T-cell (primary cell): ENCODE measurements around the gene SLC6A13. TPM values are rescaled to one million over a fixed set of nuclear protein-coding genes. Genes with fewer than 3 reads are reported as not detected.
"Not testable (repeated sequence)": the region's sequence is repeated elsewhere in the genome, so short reads cannot be mapped to it uniquely, and the experiment has no call there.

Experiments
- ATAC-seq, 4 experiments: fragments of 200-7000 bp in 3 of 4; fragments of 150-1000 bp in 1 of 4; cut with Tn5 transposase; replicated peaks in 1 of 4; 1 replicate in 3 of 4; 2 replicates in 1 of 4; pipeline ENCODE4 v1.10.0; 2021; ENCODE audit warnings: moderate library complexity in 3 of 4, mild to moderate bottlenecking in 2 of 4, moderate number of reproducible peaks in 1 of 4
- CTCF ChIA-PET, 2 donors: fragments of 300-600 bp; sonication (Branson Sonifier 250); formaldehyde crosslinking; loops; one replicate each; lab custom pipeline; 2022; ENCODE audit warnings: antibody characterized with exemption in 2 of 2; lab: Charles Lee
- POLR2A ChIA-PET, 2 donors: fragments of 300-600 bp; sonication (Branson Sonifier 250); formaldehyde crosslinking; loops; one replicate each; lab custom pipeline; 2022; ENCODE audit warnings: antibody characterized with exemption in 2 of 2; lab: Charles Lee
- DNase-seq, 35 experiments: peaks; one replicate each; pipeline versions ENCODE4 v3.0.0 to v3.0.0-alpha.2; 2013 to 2023
- H3K27ac ChIP-seq: one replicate; pipeline ENCODE4 v1.5.1; 2013; ENCODE audit warnings: low read length
- H3K27me3 ChIP-seq, 2 experiments: replicated peaks in 1 of 2; 1 replicate in 1 of 2; 2 replicates in 1 of 2; pipeline versions ENCODE4 v1.6.1 to v1.7.0; 2013; ENCODE audit warnings: low read length in 1 of 2, mixed read lengths in 1 of 2; ENCODE audit not compliant: control insufficient read depth in 2 of 2, insufficient read depth in 2 of 2; ENCODE audit errors: extremely low read depth in 1 of 2
- H3K36me3 ChIP-seq, 2 donors: 1 replicate in 1 of 2; 2 replicates in 1 of 2; pipeline versions ENCODE4 v1.6.1 to v1.7.0; 2013; ENCODE audit warnings: low read length in 1 of 2; ENCODE audit not compliant: control insufficient read depth in 2 of 2, insufficient read depth in 1 of 2; ENCODE audit errors: extremely low read depth in 1 of 2
- H3K4me1 ChIP-seq, 2 experiments: 1 replicate in 1 of 2; 2 replicates in 1 of 2; pipeline versions ENCODE4 v1.6.1 to v1.7.0; 2013; ENCODE audit warnings: low read length in 2 of 2, mixed read lengths in 1 of 2; ENCODE audit not compliant: insufficient read depth in 2 of 2, control insufficient read depth in 1 of 2; ENCODE audit errors: extremely low read depth in 1 of 2
- H3K4me3 ChIP-seq, 2 donors: 1 replicate in 1 of 2; 2 replicates in 1 of 2; pipeline versions ENCODE4 v1.5.1 to v1.7.0; 2013; ENCODE audit warnings: mild to moderate bottlenecking in 2 of 2, low read length in 1 of 2, moderate library complexity in 1 of 2; ENCODE audit not compliant: control insufficient read depth in 1 of 2; ENCODE audit errors: extremely low read depth in 1 of 2
- H3K9me3 ChIP-seq: 2 replicates; pipeline ENCODE4 v1.7.0; 2013
- H3K27ac Mint-ChIP-seq, 2 donors: one replicate each; pipeline ENCODE4 v1.8.0; 2020 to 2021; ENCODE audit warnings: mild to moderate bottlenecking in 2 of 2, mixed read lengths in 2 of 2
- H3K27me3 Mint-ChIP-seq, 2 donors: one replicate each; pipeline ENCODE4 v1.8.0; 2021 to 2022; ENCODE audit warnings: mixed read lengths in 2 of 2
- H3K36me3 Mint-ChIP-seq: one replicate; pipeline ENCODE4 v1.8.0; 2021; ENCODE audit warnings: mixed read lengths
- H3K4me1 Mint-ChIP-seq, 3 donors: one replicate each; pipeline ENCODE4 v1.8.0; 2020 to 2022; ENCODE audit warnings: mixed read lengths in 3 of 3, mild to moderate bottlenecking in 1 of 3
- H3K4me3 Mint-ChIP-seq, 3 donors: one replicate each; pipeline ENCODE4 v1.8.0; 2020 to 2022; ENCODE audit warnings: mild to moderate bottlenecking in 3 of 3, mixed read lengths in 3 of 3, moderate library complexity in 3 of 3
- H3K9me3 Mint-ChIP-seq, 3 donors: one replicate each; pipeline ENCODE4 v1.8.0; 2020 to 2022; ENCODE audit warnings: mixed read lengths in 3 of 3
- WGBS: methylation state at CpG from one replicate; pipeline ENCODE4 v1.1.5; 2013; ENCODE audit warnings: missing lambda C conversion rate; ENCODE audit not compliant: insufficient coverage; 5-methylcytosine and 5-hydroxymethylcytosine counted together
- total RNA-seq, 35 experiments: library from RNA in 6 of 35; stranded (reverse) in 6 of 35; fragments of 120-200 nt in 1 of 35; gene quantifications; one replicate each; pipeline versions ENCODE4 v1.2.1 to v1.2.4 and lab custom pipeline; 2013 to 2026

SLC6A13 gene
- total RNA-seq, 5 donors from 2014 or later (not counting 1 experiment from before 2014, with no cell fraction given): 0.49 to 1.8 (median 0.86) TPM

DNA sequence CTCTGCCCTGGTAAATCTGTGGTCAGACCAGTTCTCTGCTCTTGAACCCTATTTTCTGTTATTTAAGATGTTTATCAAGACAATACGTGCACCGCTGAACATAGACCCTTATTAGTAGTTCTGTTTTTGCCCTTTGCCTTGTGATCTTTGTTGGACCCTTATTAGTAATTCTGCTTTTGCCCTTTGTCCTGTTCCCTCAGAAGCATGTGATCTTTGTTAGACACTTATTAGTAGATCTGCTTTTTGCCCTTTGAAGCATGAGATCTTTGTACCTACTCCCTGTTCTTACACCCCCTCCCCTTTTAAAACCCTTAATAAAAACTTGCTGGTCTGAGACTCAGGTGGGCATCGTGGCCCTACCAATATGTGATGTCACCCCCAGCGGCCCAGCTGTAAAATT is 26.7 kb downstream of the SLC6A13 start:
- H3K27me3 ChIP-seq: peaks cover 0 to 31% of the 10 kb centered on the region in 2 experiments
- Mint-ChIP-seq H3K9me3 (peaks cover 6 to 19% (median 11%) of the 10 kb centered on the region in 3 donors), H3K27me3 (peaks cover 17 to 23% of the 10 kb centered on the region in 2 donors)
- H3K4me3 Mint-ChIP-seq, DNase-seq, POLR2A ChIA-PET, H3K27ac ChIP-seq, H3K36me3 ChIP-seq, H3K4me1 ChIP-seq, H3K27ac Mint-ChIP-seq, CTCF ChIA-PET, ATAC-seq, H3K9me3 ChIP-seq, H3K4me1 Mint-ChIP-seq, H3K36me3 Mint-ChIP-seq, H3K4me3 ChIP-seq: not testable (repeated sequence)
- WGBS: no CpG with 5 or more reads among the region's 4 CpGs

DNA sequence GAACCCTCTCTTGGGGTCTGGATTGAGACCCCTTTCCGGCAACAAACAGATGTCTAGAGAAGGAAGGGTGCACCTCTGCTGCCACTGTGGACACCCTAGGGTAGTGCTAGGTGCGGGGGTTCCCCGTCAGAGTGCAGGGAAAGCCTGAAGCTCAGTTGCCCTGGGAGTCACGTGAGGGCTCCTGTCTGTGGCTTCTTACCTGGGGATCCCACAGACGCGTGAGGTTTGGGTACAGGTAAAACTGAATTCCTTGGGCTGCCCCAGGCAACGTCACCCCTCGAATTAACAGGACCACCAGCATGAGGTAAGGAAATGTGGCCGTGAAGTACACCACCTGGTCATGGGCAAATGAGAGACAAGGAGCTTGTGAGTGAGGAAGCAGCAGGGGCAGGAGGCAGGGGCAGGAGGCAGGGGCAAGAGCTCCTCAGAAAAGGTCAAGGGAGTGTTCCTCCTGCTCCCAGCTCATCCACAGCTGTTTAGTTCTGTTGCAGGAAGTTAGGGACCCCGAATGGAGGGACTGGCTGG is 27.7 kb downstream of the SLC6A13 start:
- no peak overlapping the region for H3K27ac ChIP-seq
- H3K27me3 ChIP-seq: peaks cover 0 to 28% of the 10 kb centered on the region in 2 experiments
- H3K27ac Mint-ChIP-seq: no peak overlapping the region
- peaks cover 8% of the 10 kb centered on the region for H3K36me3 Mint-ChIP-seq
- no peaks in the 10 kb centered on the region for H3K9me3 ChIP-seq
- 92% methylated on average over 9 of the region's 10 CpGs for WGBS
- no peak overlapping the region for H3K4me3 ChIP-seq
- H3K27me3 Mint-ChIP-seq: peaks cover 12 to 20% of the 10 kb centered on the region in 2 donors
- ATAC-seq: no peak
- ChIA-PET POLR2A (no interaction called here), CTCF (no interaction called here)
- H3K36me3 ChIP-seq: no peaks in the 10 kb centered on the region
- no peak overlapping the region for H3K4me3 Mint-ChIP-seq
- no peaks in the 10 kb centered on the region for H3K4me1 ChIP-seq
- H3K9me3 Mint-ChIP-seq: peaks cover 6 to 19% (median 11%) of the 10 kb centered on the region in 3 donors
- no peaks in the 10 kb centered on the region for H3K4me1 Mint-ChIP-seq
- no peak for DNase-seq

DNA sequence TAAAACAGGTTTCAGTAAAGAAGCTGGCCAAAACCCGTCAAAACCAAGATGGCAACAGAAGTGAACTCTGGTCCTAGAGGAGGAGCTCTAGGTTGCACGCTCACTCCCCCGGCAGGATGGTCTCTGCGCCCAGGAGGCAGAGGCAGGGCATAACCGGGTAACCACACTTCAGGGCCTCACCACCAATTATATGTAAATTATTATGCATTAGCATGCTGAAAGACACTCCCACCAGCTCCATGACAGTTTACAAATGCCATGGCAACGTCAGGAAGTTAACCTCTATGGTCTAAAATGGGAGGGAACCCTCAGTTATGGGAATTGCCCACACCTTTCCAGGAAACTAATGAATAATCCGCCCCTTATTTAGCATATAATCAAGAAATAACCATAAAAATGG is 28.6 kb downstream of the SLC6A13 start:
- no peak overlapping the region for H3K4me3 ChIP-seq
- no CpG with 5 or more reads among the region's 7 CpGs for WGBS
- Mint-ChIP-seq H3K36me3 (peaks cover 8% of the 10 kb centered on the region), H3K4me3 (no peak overlapping the region), H3K27ac (no peak overlapping the region), H3K27me3 (peaks cover 9 to 16% of the 10 kb centered on the region in 2 donors), H3K4me1 (no peaks in the 10 kb centered on the region), H3K9me3 (peaks cover 6 to 19% (median 11%) of the 10 kb centered on the region in 3 donors)
- ATAC-seq (no peak), DNase-seq (no peak)
- POLR2A ChIA-PET: no interaction called here
- H3K36me3 ChIP-seq: no peaks in the 10 kb centered on the region
- H3K27ac ChIP-seq: no peak overlapping the region
- no peaks in the 10 kb centered on the region for H3K4me1 ChIP-seq
- peaks cover 0 to 32% of the 10 kb centered on the region in 2 experiments for H3K27me3 ChIP-seq
- no peaks in the 10 kb centered on the region for H3K9me3 ChIP-seq
- CTCF ChIA-PET: no interaction called here

DNA sequence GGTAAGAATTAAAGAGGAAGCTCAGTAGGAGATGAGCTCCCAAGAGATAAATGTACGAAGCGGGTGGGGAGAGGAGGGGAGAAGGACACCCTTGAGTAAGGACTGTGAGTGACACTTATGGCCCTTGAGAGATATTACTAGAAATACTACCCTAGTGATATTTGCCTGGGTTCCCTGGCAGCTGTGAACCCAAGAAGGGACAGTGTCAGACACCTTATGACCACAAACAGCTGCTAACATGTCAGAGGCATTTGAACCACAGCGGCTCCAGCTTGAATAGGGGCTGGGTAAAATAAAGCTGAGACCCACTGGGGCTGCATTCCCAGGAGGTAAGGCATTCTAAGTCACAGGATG is 29.0 kb downstream of the SLC6A13 start:
- Mint-ChIP-seq H3K36me3 (peaks cover 8% of the 10 kb centered on the region), H3K27ac (no peak overlapping the region), H3K4me1 (no peaks in the 10 kb centered on the region), H3K27me3 (peaks cover 11 to 15% of the 10 kb centered on the region in 2 donors), H3K9me3 (peaks cover 6 to 19% (median 11%) of the 10 kb centered on the region in 3 donors), H3K4me3 (no peak overlapping the region)
- no peak overlapping the region for H3K27ac ChIP-seq
- no peak overlapping the region for H3K4me3 ChIP-seq
- no peak for DNase-seq
- ChIA-PET CTCF (no interaction called here), POLR2A (no interaction called here)
- H3K27me3 ChIP-seq: peaks cover 0 to 36% of the 10 kb centered on the region in 2 experiments
- H3K36me3 ChIP-seq: no peaks in the 10 kb centered on the region
- H3K4me1 ChIP-seq: no peaks in the 10 kb centered on the region
- whole genome bisulfite sequencing: no CpG with 5 or more reads among the region's 3 CpGs
- no peaks in the 10 kb centered on the region for H3K9me3 ChIP-seq
- ATAC-seq: no peak

DNA sequence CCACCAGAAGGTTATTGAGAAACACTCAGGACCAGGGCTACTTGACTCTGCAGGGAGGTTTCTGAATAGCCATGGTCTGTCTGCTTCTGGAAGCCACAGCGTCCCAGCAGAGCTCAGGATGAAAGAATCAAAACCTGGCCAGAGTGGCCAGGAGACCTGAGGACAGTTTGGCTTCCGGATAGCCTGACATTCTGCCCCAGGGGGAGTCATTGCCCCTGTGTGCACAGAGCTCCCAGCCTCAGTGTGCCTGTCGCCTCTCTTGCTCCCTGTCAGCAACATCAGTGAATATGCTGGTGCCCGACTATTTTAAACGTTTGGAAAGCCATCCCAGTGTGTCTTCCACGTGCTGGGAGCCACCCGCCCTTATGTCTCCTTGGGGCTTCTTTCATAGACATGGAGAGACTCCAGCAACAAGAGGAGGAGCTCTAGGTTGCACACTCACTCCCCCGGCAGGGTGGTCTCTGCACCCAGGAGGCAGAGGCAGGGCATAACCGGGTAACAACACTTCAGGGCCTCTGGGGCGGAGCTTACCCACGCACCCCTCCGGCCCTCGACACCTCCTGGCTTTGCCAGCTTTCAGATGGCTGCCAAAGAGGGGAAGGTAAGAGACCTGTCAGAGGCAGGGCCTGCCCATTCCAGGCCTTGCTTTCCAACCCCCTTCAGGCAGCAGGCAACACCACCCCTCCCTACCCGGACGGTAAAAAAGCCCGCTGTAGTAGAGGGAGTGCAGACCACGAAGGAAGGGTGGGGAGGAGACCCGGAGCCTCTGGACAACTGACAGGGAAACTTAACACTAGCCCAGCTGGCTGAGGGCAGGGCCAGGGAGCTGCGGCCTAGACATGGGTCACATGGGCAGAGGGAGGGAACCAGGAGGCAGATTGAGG is 29.7 kb downstream of the SLC6A13 start:
- ChIA-PET POLR2A (no interaction called here), CTCF (no interaction called here)
- no peaks in the 10 kb centered on the region for H3K36me3 ChIP-seq
- no peak for ATAC-seq
- H3K4me3 ChIP-seq: no peak overlapping the region
- 69% methylated on average over 15 of the region's 19 CpGs for WGBS
- H3K9me3 Mint-ChIP-seq: peaks cover 6 to 19% (median 11%) of the 10 kb centered on the region in 3 donors
- no peak overlapping the region for H3K27ac Mint-ChIP-seq
- H3K4me1 Mint-ChIP-seq: no peaks in the 10 kb centered on the region
- H3K27ac ChIP-seq: no peak overlapping the region
- H3K27me3 Mint-ChIP-seq: peaks cover 11 to 14% of the 10 kb centered on the region in 2 donors
- H3K4me1 ChIP-seq: no peaks in the 10 kb centered on the region
- H3K27me3 ChIP-seq: peaks cover 0 to 41% of the 10 kb centered on the region in 2 experiments
- H3K4me3 Mint-ChIP-seq: no peak overlapping the region
- peaks cover 8% of the 10 kb centered on the region for H3K36me3 Mint-ChIP-seq
- no peaks in the 10 kb centered on the region for H3K9me3 ChIP-seq
- DNase-seq: no peak

DNA sequence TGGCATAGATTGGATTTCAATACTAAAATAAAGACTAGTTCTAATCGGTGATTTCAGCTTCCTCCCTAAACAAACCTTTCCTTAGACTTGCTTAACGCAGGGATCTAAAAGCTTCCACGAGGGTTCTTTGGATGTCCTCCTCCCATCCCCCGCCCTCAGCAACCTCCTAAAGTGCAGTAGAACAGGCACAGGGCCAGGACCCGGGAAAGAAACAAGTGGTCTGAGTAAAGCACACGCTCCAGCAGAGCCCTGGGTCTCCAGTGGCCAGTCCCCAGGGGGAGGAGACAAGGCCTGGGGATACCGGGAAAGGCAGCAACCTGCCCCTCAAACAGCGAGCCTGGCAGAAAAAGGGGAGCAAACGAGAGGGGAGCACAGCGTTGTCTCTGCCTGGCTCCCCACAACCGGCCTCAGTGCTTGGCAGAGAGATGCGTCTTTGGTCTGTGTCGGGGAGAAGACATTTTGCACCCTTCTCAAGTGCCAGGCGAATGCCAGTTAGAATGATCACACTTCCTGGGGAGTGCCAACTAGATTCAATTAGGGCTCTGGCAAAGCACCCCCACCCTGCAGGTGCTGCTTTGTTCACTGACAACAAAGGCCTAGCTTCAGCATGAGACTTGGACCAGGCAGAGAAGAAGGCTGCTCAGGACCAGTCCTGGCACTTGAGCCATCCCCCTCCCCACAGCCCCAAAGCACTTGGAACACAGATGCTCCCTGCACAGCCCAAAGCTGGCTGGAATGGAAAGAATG is 31.5 kb downstream of the SLC6A13 start:
- WGBS: 81% methylated on average over 11 of the region's 14 CpGs
- no peaks in the 10 kb centered on the region for H3K4me1 Mint-ChIP-seq
- Histone ChIP-seq H3K4me1 (no peaks in the 10 kb centered on the region), H3K36me3 (no peaks in the 10 kb centered on the region), H3K27me3 (peaks cover 0 to 43% of the 10 kb centered on the region in 2 experiments), H3K9me3 (no peaks in the 10 kb centered on the region), H3K4me3 (no peak overlapping the region), H3K27ac (no peak overlapping the region)
- peaks cover 2 to 13% (median 6%) of the 10 kb centered on the region in 3 donors for H3K9me3 Mint-ChIP-seq
- no peak overlapping the region for H3K27ac Mint-ChIP-seq
- H3K36me3 Mint-ChIP-seq: peaks cover 3% of the 10 kb centered on the region
- DNase-seq: no peak
- ChIA-PET CTCF (interaction anchor here in 1 of 2 donors (0.6 kb wide), 1 partner anchor 1422 kb away, joined by 7 read pairs; no protein-coding TSS in a partner anchor), POLR2A (no interaction called here)
- no peak overlapping the region for H3K4me3 Mint-ChIP-seq
- H3K27me3 Mint-ChIP-seq: peaks cover 8 to 16% of the 10 kb centered on the region in 2 donors
- ATAC-seq: no peak
